HCT116 (cell line): ENCODE measurements around the gene TOP1. TPM values are rescaled to one million over a fixed set of nuclear protein-coding genes. Genes with fewer than 3 reads are reported as not detected.
A peak's percentile ranks its signal among the peaks of the same experiment; 100 is the strongest.

Source experiments
- ATAC-seq: fragments of 200-7000 bp; cut with Tn5 transposase; 2 replicates; pipeline ENCODE4 v1.9.1; 2020; ENCODE audit warnings: mild to moderate bottlenecking, moderate library complexity
- BruUV-seq: library from RNA; stranded (reverse); fragments of 400-500 nt; replicated peaks from 2 replicates; lab custom pipeline; 2021; lab: Mats Ljungman, UMichigan
- CTCF ChIA-PET: fragments of 300-600 bp; sonication (Branson Sonifier 250); formaldehyde crosslinking; loops from one replicate; lab custom pipeline; 2021; ENCODE audit warnings: antibody characterized with exemption; lab: Charles Lee
- POLR2A ChIA-PET: fragments of 300-600, 350-600 bp; sonication (Branson Sonifier 250); formaldehyde crosslinking; loops from one replicate; lab custom pipeline; 2021; ENCODE audit warnings: antibody characterized with exemption; lab: Charles Lee
- RAD21 ChIA-PET, 2 experiments: fragments of 300-600 bp; sonication (Branson Sonifier 250); formaldehyde crosslinking; loops; one replicate each; lab custom pipeline; 2023; ENCODE audit warnings: low total read pairs in 2 of 2; ENCODE audit not compliant: uncharacterized antibody in 2 of 2, unreplicated experiment in 2 of 2, low non-redundant PET in 1 of 2; lab: Charles Lee
- DNase-seq: peaks from one replicate; pipeline ENCODE4 v3.0.0-alpha.2; 2010; ENCODE audit warnings: low read depth, low spot score
- H2AFZ ChIP-seq: fragments of 200-600 bp; shearing (Covaris generic), sonication (generic); 2 replicates; pipeline ENCODE4 v1.6.1; 2017; ENCODE audit warnings: low read depth, mixed run types, mixed read lengths, antibody characterized with exemption, low read length; ENCODE audit not compliant: poor library complexity, severe bottlenecking
- H3K27ac ChIP-seq: 2 replicates; pipeline ENCODE4 v1.5.1; 2012; ENCODE audit warnings: low read depth, low read length
- H3K27me3 ChIP-seq: fragments of 200-600 bp; sonication (generic); 2 replicates; pipeline ENCODE4 v1.6.1; 2016; ENCODE audit warnings: mixed run types, low read length, mixed read lengths; ENCODE audit not compliant: insufficient read depth
- H3K36me3 ChIP-seq, 2 experiments: fragments of 200-500 bp in 1 of 2; fragments of 200-600 bp in 1 of 2; sonication (Bioruptor generic) in 1 of 2; sonication (generic) in 1 of 2; 2 replicates each; pipeline versions ENCODE4 v1.5.1 to v1.6.1; 2014 to 2016; ENCODE audit warnings: low read length in 2 of 2, inconsistent platforms in 1 of 2, mixed read lengths in 1 of 2, mixed run types in 1 of 2; ENCODE audit not compliant: insufficient read depth in 2 of 2, control insufficient read depth in 1 of 2
- H3K4me1 ChIP-seq, 2 experiments: fragments of 200-600 bp in 1 of 2; sonication (generic) in 1 of 2; 2 replicates each; pipeline versions ENCODE4 v1.5.1 to v1.6.1; 2012 to 2017; ENCODE audit warnings: low read length in 2 of 2, inconsistent platforms in 1 of 2, mild to moderate bottlenecking in 1 of 2, mixed read lengths in 1 of 2, mixed run types in 1 of 2, moderate library complexity in 1 of 2; ENCODE audit not compliant: insufficient read depth in 2 of 2, control insufficient read depth in 1 of 2
- H3K4me2 ChIP-seq: fragments of 200-600 bp; sonication (generic); 2 replicates; pipeline ENCODE4 v1.6.1; 2017; ENCODE audit warnings: mixed run types, low read length, mixed read lengths
- H3K4me3 ChIP-seq, 2 experiments: fragments of 200-600 bp in 1 of 2; sonication (generic) in 1 of 2; replicated peaks in 1 of 2; 2 replicates each; pipeline ENCODE4 v1.5.1; 2011 to 2016; ENCODE audit warnings: low read length in 2 of 2, control low read depth in 1 of 2, low read depth in 1 of 2, mild to moderate bottlenecking in 1 of 2, mixed read lengths in 1 of 2, mixed run types in 1 of 2
- H3K79me2 ChIP-seq: fragments of 200-600 bp; sonication (generic); 2 replicates; pipeline ENCODE4 v1.6.1; 2017; ENCODE audit warnings: mild to moderate bottlenecking, mixed run types, low read length, moderate library complexity, mixed read lengths; ENCODE audit not compliant: insufficient read depth
- H3K9ac ChIP-seq: fragments of 200-600 bp; sonication (generic); 2 replicates; pipeline ENCODE4 v1.6.1; 2016; ENCODE audit warnings: low read length, mixed read lengths
- H3K9me2 ChIP-seq: fragments of 200-600 bp; sonication (generic), shearing (Covaris generic); 2 replicates; pipeline ENCODE4 v1.6.1; 2017; ENCODE audit warnings: mixed run types, mild to moderate bottlenecking, moderate library complexity; ENCODE audit not compliant: insufficient read depth
- H3K9me3 ChIP-seq, 2 experiments: fragments of 200-500 bp in 1 of 2; fragments of 200-600 bp in 1 of 2; sonication (Bioruptor generic) in 1 of 2; sonication (generic) in 1 of 2; 2 replicates each; pipeline ENCODE4 v1.6.1; 2014 to 2017; ENCODE audit warnings: low read length in 2 of 2, mixed read lengths in 2 of 2, inconsistent platforms in 1 of 2, low read depth in 1 of 2, mild to moderate bottlenecking in 1 of 2, mixed run types in 1 of 2, moderate library complexity in 1 of 2; ENCODE audit not compliant: control insufficient read depth in 1 of 2, insufficient read depth in 1 of 2
- H4K20me1 ChIP-seq: fragments of 200-600 bp; sonication (generic), shearing (Covaris generic); 2 replicates; pipeline ENCODE4 v1.6.1; 2017; ENCODE audit warnings: mixed run types, mild to moderate bottlenecking, moderate library complexity; ENCODE audit not compliant: insufficient read depth
- CBX3 ChIP-seq: IDR thresholded peaks from 2 replicates; pipeline ENCODE4 v1.6.1; 2012; ENCODE audit warnings: low read depth
- CEBPB ChIP-seq: IDR thresholded peaks from 2 replicates; pipeline ENCODE4 v1.6.1; 2012; ENCODE audit warnings: low read depth
- EGR1 ChIP-seq: IDR thresholded peaks from 2 replicates; pipeline ENCODE4 v1.6.1; 2012; ENCODE audit warnings: low read depth
- EZH2 ChIP-seq: fragments of 200-600 bp; sonication (generic); IDR thresholded peaks from 2 replicates; pipeline ENCODE4 v1.6.1; 2017; ENCODE audit warnings: antibody characterized with exemption, mixed run types
- POLR2AphosphoS5 ChIP-seq: IDR thresholded peaks from 2 replicates; pipeline ENCODE4 v1.6.1; 2011; ENCODE audit warnings: mild to moderate bottlenecking, low read depth, low read length, moderate library complexity
- SIN3A ChIP-seq: IDR thresholded peaks from 2 replicates; pipeline ENCODE4 v1.6.1; 2012; ENCODE audit warnings: low read depth
- SP1 ChIP-seq: IDR thresholded peaks from 2 replicates; pipeline ENCODE4 v1.6.1; 2012; ENCODE audit warnings: low read depth
- SRF ChIP-seq: IDR thresholded peaks from 2 replicates; pipeline ENCODE4 v1.6.1; 2012; ENCODE audit warnings: low read depth
- ZBTB33 ChIP-seq: IDR thresholded peaks from 2 replicates; pipeline ENCODE4 v1.6.1; 2011; ENCODE audit warnings: mild to moderate bottlenecking, low read length, moderate library complexity; ENCODE audit not compliant: insufficient replicate concordance; ENCODE audit errors: extremely low read depth
- intact Hi-C: fragments of 100-400 bp; cut with micrococcal nuclease; formaldehyde crosslinking; loops from 2 replicates; pipeline ENCODE4 v1.10.0; 2022
- total RNA-seq: library from RNA; stranded (reverse); gene quantifications from one replicate; pipeline ENCODE4 v1.2.1, GENCODE V29; 2021; ENCODE audit not compliant: unreplicated experiment
- TF ChIP-seq, protein P1 (sequence below): IDR thresholded peaks from 2 replicates; pipeline ENCODE4 v1.6.1; 2012
- TF ChIP-seq, protein P2 (sequence below), 3 experiments: fragments of 200-600 bp in 1 of 3; sonication (generic) in 1 of 3; IDR thresholded peaks in 2 of 3; conservative IDR thresholded peaks in 1 of 3; 2 replicates each; pipeline ENCODE4 v1.5.1; 2012 to 2017; ENCODE audit warnings: low read depth in 2 of 3, low read length in 2 of 3, antibody characterized with exemption in 1 of 3, borderline replicate concordance in 1 of 3, control low read depth in 1 of 3, mild to moderate bottlenecking in 1 of 3, mixed read lengths in 1 of 3, mixed run types in 1 of 3, moderate library complexity in 1 of 3; ENCODE audit not compliant: insufficient read depth in 1 of 3

TOP1 gene
- total RNA-seq, 1 experiment from 2014 or later: 190 TPM

DNA sequence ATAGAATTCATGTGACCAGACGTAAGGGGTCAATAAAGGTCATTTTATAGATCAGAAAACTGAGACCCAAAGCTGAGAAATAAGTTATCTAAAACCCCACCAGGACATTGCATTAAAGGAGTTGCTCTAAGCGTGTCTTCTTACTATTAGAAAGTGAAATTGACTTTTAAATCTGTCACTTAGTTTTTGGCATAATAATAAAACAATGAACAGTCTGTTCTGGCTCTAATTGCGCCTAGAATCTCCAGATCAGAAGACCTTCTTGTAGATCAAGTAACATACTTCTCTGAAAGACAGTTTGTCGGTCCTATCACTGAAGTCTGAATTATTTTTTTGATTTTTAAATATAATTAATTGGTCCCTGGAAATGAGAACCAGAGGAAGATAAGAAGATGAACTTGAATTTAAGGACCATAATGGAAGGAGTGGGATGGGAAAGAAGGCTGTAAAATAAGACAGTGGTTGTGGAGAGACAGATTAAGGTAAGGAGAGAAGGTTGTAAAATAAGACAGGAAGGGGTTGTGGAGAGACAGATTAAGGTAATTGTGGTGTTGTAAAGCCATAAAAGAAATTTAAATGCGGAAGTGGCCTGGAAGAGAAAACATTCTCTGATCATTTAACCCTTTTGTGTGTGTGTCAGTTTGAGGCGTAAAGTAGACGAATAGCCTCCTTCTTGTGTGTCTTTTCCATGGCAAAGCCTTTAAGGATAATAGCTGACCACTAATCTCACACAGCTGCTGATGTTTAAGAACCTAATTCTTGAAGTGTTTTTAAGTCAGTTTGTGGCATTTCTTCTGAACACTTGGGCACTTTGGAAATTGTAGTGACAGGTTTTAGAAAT lies 20.1 kb downstream of the TOP1 start:
- Histone ChIP-seq H3K27me3 (no peaks in the 10 kb centered on the region), H3K36me3 (peaks cover 0 to 9% of the 10 kb centered on the region in 2 experiments; a peak in 1 of 4 replicates), H3K27ac (no peak overlapping the region; the same call in 1 of the 2 replicates), H3K79me2 (peaks cover 100% of the 10 kb centered on the region), H3K4me1 (peaks cover 28 to 70% of the 10 kb centered on the region in 2 experiments), H3K9ac (no peak overlapping the region), H3K9me3 (no peaks in the 10 kb centered on the region), H3K4me2 (0 out of 2 replicates have a peak overlapping the region, but pooled peaks have one; percentile 49), H4K20me1 (peaks cover 69% of the 10 kb centered on the region), H2AFZ (no peak overlapping the region), H3K9me2 (no peaks in the 10 kb centered on the region), H3K4me3 (no peak overlapping the region)
- TF ChIP-seq SRF (no peak), EZH2 (no peak), SP1 (no peak), POLR2AphosphoS5 (no peak), ZBTB33 (no peak), CBX3 (no peak), SIN3A (no peak), EGR1 (no peak), CEBPB (no peak)
- TF ChIP-seq, protein P1, sequence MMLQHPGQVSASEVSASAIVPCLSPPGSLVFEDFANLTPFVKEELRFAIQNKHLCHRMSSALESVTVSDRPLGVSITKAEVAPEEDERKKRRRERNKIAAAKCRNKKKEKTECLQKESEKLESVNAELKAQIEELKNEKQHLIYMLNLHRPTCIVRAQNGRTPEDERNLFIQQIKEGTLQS: no peak
- TF ChIP-seq, protein P2, sequence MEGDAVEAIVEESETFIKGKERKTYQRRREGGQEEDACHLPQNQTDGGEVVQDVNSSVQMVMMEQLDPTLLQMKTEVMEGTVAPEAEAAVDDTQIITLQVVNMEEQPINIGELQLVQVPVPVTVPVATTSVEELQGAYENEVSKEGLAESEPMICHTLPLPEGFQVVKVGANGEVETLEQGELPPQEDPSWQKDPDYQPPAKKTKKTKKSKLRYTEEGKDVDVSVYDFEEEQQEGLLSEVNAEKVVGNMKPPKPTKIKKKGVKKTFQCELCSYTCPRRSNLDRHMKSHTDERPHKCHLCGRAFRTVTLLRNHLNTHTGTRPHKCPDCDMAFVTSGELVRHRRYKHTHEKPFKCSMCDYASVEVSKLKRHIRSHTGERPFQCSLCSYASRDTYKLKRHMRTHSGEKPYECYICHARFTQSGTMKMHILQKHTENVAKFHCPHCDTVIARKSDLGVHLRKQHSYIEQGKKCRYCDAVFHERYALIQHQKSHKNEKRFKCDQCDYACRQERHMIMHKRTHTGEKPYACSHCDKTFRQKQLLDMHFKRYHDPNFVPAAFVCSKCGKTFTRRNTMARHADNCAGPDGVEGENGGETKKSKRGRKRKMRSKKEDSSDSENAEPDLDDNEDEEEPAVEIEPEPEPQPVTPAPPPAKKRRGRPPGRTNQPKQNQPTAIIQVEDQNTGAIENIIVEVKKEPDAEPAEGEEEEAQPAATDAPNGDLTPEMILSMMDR (IDR thresholded peaks at IDR 0.05 in 2 of 3, conservative IDR thresholded peaks at IDR 0.05 in 1 of 3; ENCODE audit: borderline replicate concordance in 1 of 3, insufficient read depth in 1 of 3, low read depth in 2 of 3, low read length in 2 of 3): no peak
- intact Hi-C loops: loop anchor here (5.0 kb wide), 1 partner anchor 56 kb away; no protein-coding TSS in a partner anchor
- BruUV-seq: TSS peak; percentile 5
- ChIA-PET RAD21 (no interaction called here), POLR2A (interaction anchor here (1.5 kb wide), 1 partner anchor 13 kb away, joined by 3 read pairs; no protein-coding TSS in a partner anchor), CTCF (no interaction called here)
- ATAC-seq (no peak), DNase-seq (no peak)
